ENCODE data around the gene ZNF511.

- TF ChIP-seq CTCF (IDR thresholded peaks at IDR 0.05; ENCODE audit: low read length): no peak
- no peak for TF ChIP-seq EZH2 (IDR thresholded peaks at IDR 0.05; ENCODE audit: borderline replicate concordance, low read length)
Observed at GRCh38 chr10:133357285-133358161, 48.8 kb downstream of the ZNF511 start, which contains the start of gene FUOM.

Measured in OCI-LY1 (cell line).